Peyer's patch (tissue), 4 donors: ENCODE measurements around the gene TWNK. TPM values are rescaled to one million over a fixed set of nuclear protein-coding genes. Genes with fewer than 3 reads are reported as not detected.

Source experiments
- DNase-seq, 3 donors: peaks; one replicate each; pipeline ENCODE4 v3.0.0-alpha.2; 2017 to 2019
- H3K27ac ChIP-seq, 4 donors: fragments of 200-600 bp; sonication (generic); one replicate each; pipeline ENCODE4 v1.5.1; 2016 to 2019
- H3K27me3 ChIP-seq, 2 donors: fragments of 200-600 bp; sonication (generic); one replicate each; pipeline ENCODE4 v1.5.1; 2019
- H3K36me3 ChIP-seq, 3 donors: fragments of 200-600 bp; sonication (generic); one replicate each; pipeline ENCODE4 v1.5.1; 2016 to 2019
- H3K4me1 ChIP-seq, 4 donors: fragments of 200-600 bp; sonication (generic); one replicate each; pipeline ENCODE4 v1.5.1; 2016 to 2019
- H3K4me3 ChIP-seq, 4 donors: fragments of 200-600 bp; sonication (generic); 1 replicate in 3 of 4; 2 replicates in 1 of 4; pipeline ENCODE4 v1.5.1; 2016 to 2019; ENCODE audit warnings: mild to moderate bottlenecking in 1 of 4
- H3K9me3 ChIP-seq, 4 donors: fragments of 200-600 bp; sonication (generic); one replicate each; pipeline ENCODE4 v1.5.1; 2016 to 2019; ENCODE audit warnings: mild to moderate bottlenecking in 1 of 4
- CTCF ChIP-seq, 6 experiments: fragments of 450-650 bp in 4 of 6; fragments of 200-600 bp in 2 of 6; sonication (generic) in 1 of 6; IDR thresholded peaks; one replicate each; pipeline ENCODE4 v1.5.1; 2017 to 2019; ENCODE audit warnings: antibody characterized with exemption in 6 of 6, mild to moderate bottlenecking in 3 of 6, moderate library complexity in 1 of 6
- POLR2A ChIP-seq, 2 donors: fragments of 450-650 bp; IDR thresholded peaks; one replicate each; pipeline ENCODE4 v1.5.1; 2017; ENCODE audit warnings: antibody characterized with exemption in 2 of 2, mild to moderate bottlenecking in 2 of 2, moderate library complexity in 2 of 2
- total RNA-seq, 4 donors: library from RNA; depleted of rRNA; stranded (reverse); fragments of >200 nt; gene quantifications; one replicate each; pipeline ENCODE4 v1.1.0, GENCODE V29; 2016

TWNK gene
- total RNA-seq, 4 donors from 2014 or later: 3.8 to 18.2 (median 4.4) TPM

GRCh38 chr10:100984672-100985177, 2.6 kb upstream of the TWNK start:
- no peak overlapping the region for H3K27ac ChIP-seq
- peaks cover 0 to 24% (median 16%) of the 10 kb centered on the region in 4 donors for H3K4me1 ChIP-seq
- no peak overlapping the region for H3K4me3 ChIP-seq
- no peaks in the 10 kb centered on the region for H3K27me3 ChIP-seq
- TF ChIP-seq CTCF (IDR thresholded peaks at IDR 0.05) (no peak), POLR2A (IDR thresholded peaks at IDR 0.05) (peak in 1 of 2 donors; percentile 1)
- H3K36me3 ChIP-seq: peaks cover 0 to 32% (median 0%) of the 10 kb centered on the region in 3 donors
- DNase-seq: peak in 2 of 3 donors; percentile 37 to 43
- H3K9me3 ChIP-seq: no peaks in the 10 kb centered on the region

GRCh38 chr10:100985336-100985735, 2.0 kb upstream of the TWNK start:
- peaks cover 0 to 26% (median 0%) of the 10 kb centered on the region in 3 donors for H3K36me3 ChIP-seq
- H3K27me3 ChIP-seq: no peaks in the 10 kb centered on the region
- TF ChIP-seq POLR2A (IDR thresholded peaks at IDR 0.05) (no peak), CTCF (IDR thresholded peaks at IDR 0.05) (no peak)
- H3K4me3 ChIP-seq: no peak overlapping the region
- no peaks in the 10 kb centered on the region for H3K9me3 ChIP-seq
- no peak overlapping the region for H3K27ac ChIP-seq
- peak in 1 of 3 donors; percentile 16 for DNase-seq
- H3K4me1 ChIP-seq: peaks cover 0 to 24% (median 16%) of the 10 kb centered on the region in 4 donors

- Histone ChIP-seq H3K27ac (peak overlapping the region in 3 of 4 donors; percentile 80 to 92 (median 84)), H3K9me3 (no peaks in the 10 kb centered on the region), H3K4me3 (peak overlapping the region; percentile 87 to 92 (median 91)), H3K4me1 (peaks cover 0 to 24% (median 16%) of the 10 kb centered on the region in 4 donors), H3K36me3 (peaks cover 0 to 25% (median 0%) of the 10 kb centered on the region in 3 donors), H3K27me3 (no peaks in the 10 kb centered on the region)
- DNase-seq: peak in 1 of 3 donors; percentile 57
- TF ChIP-seq POLR2A (IDR thresholded peaks at IDR 0.05) (peak in 1 of 2 donors; percentile 4), CTCF (IDR thresholded peaks at IDR 0.05) (no peak)
Measured at GRCh38 chr10:100986623-100986951, 756 bp upstream of the TWNK start.

- Histone ChIP-seq H3K27me3 (no peaks in the 10 kb centered on the region), H3K4me1 (peaks cover 0 to 24% (median 16%) of the 10 kb centered on the region in 4 donors), H3K4me3 (peak overlapping the region; percentile 87 to 92 (median 91)), H3K27ac (peak overlapping the region; percentile 71 to 92 (median 82)), H3K9me3 (no peaks in the 10 kb centered on the region), H3K36me3 (peaks cover 0 to 22% (median 0%) of the 10 kb centered on the region in 3 donors)
- no peak for DNase-seq
- TF ChIP-seq POLR2A (IDR thresholded peaks at IDR 0.05) (no peak), CTCF (IDR thresholded peaks at IDR 0.05) (no peak)
Measured at GRCh38 chr10:100987685-100988049, 324 bp downstream of the TWNK start.

GRCh38 chr10:100988166-100988565, 823 bp downstream of the TWNK start:
- DNase-seq: no peak
- Histone ChIP-seq H3K27ac (no peak overlapping the region), H3K36me3 (peaks cover 0 to 22% (median 0%) of the 10 kb centered on the region in 3 donors), H3K9me3 (no peaks in the 10 kb centered on the region), H3K4me3 (peak overlapping the region; percentile 87 to 92 (median 91)), H3K4me1 (peaks cover 0 to 24% (median 16%) of the 10 kb centered on the region in 4 donors), H3K27me3 (no peaks in the 10 kb centered on the region)
- TF ChIP-seq POLR2A (IDR thresholded peaks at IDR 0.05) (no peak), CTCF (IDR thresholded peaks at IDR 0.05) (no peak)
